ENCODE data around the gene AGPAT3. TPM values are rescaled to one million over a fixed set of nuclear protein-coding genes. Genes with fewer than 3 reads are reported as not detected.

AGPAT3 gene
- total RNA-seq, 1 experiment from 2014 or later: 45.1 TPM

DNA sequence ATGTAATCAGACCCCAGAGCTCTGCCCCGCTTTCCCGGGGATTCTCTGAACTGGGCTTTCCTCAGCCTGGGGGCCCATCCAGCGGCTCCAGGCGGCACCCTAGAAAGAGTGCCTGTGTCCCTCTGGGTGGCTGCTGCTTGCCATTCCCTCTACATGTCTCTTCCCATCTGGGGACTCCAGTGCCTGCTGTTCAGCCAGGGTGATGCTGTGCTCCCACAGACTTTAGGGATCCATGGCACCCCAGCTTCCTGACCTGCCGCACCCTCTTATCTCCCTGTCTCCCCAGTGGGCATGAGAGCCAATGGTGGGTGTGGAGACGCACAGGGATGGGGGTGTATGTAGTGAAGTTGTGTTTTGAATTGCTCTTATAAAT is 163.2 kb downstream of the AGPAT3 start:
- no peak overlapping the region for H3K4me3 ChIP-seq
- no peaks in the 10 kb centered on the region for H3K9me3 ChIP-seq
- DNase-seq: no peak
- no peaks in the 10 kb centered on the region for H3K27me3 ChIP-seq
- H3K36me3 ChIP-seq: peaks cover 6% of the 10 kb centered on the region

DNA sequence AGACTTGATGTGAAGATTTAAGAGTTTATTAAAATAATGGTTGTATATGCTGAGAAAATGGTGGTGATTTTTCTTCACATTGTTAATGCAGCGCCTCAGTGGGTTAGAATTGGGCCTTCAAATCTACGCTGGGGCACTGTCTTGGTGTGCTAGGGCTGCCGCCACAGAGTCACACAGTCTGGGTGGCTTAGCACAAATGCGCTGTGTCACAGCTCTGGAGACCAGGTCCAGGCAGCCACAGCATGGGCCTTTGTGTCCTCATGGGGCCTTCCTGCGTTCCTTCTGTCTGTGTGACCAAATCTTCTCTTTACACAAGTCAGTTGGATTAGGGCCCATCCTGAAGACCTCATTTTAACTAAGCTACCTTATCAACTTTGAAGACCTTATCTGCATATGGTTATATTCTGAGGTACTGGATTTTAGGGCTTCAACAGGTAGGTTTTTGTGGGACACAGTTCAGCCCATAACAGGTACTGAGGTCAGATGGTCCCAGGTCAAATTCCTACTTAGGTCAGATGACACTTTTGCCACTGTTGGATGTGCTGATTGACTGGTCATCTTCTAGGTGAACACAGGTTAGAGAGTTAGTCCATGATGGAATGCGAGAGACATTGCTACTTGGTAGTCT is 164.6 kb downstream of the AGPAT3 start:
- peaks cover 12% of the 10 kb centered on the region for H3K36me3 ChIP-seq
- H3K27me3 ChIP-seq: no peaks in the 10 kb centered on the region
- H3K9me3 ChIP-seq: no peaks in the 10 kb centered on the region
- DNase-seq: no peak
- no peak overlapping the region for H3K4me3 ChIP-seq

DNA sequence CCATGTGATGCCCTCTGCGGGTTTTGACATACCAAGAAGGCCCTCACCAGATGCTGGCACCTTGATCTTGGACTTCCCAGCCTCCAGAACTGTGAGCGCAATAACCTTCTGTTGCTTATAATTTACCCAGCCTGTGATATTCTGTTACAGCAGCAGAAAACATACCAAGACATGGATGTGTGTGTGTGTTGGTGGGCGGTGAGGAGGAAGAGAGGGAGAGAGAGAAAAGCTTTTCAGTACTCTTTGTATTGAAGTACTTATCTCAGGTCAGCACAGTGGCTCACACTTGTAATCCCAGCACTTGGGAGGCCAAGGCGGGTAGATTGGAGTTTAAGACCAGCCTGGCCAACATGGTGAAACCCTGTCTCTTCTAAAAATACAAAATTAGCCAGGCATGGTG is 170.2 kb downstream of the AGPAT3 start:
- no peak overlapping the region for H3K4me3 ChIP-seq
- DNase-seq: no peak
- H3K9me3 ChIP-seq: no peaks in the 10 kb centered on the region
- peaks cover 42% of the 10 kb centered on the region for H3K36me3 ChIP-seq
- H3K27me3 ChIP-seq: no peaks in the 10 kb centered on the region

Other genes starting within 250 kb of the AGPAT3 start
- 2.4 and 6.4 TPM in 2 replicates for gene HSF2BP, start 205.7 kb upstream of the AGPAT3 start, total RNA-seq (2014; rRNA removed; shearing (Covaris generic); ENCODE audit: low replicate concordance)
- 17.9 and 23.0 TPM in 2 replicates for gene RRP1B, start 205.7 kb upstream of the AGPAT3 start, total RNA-seq (2014; rRNA removed; shearing (Covaris generic); ENCODE audit: low replicate concordance)
- gene PDXK, start 146.1 kb upstream of the AGPAT3 start, total RNA-seq (2014; rRNA removed; shearing (Covaris generic); ENCODE audit: low replicate concordance): 49.1 and 119 TPM in 2 replicates
- gene CSTB, start 88.9 kb upstream of the AGPAT3 start, total RNA-seq (2014; rRNA removed; shearing (Covaris generic); ENCODE audit: low replicate concordance): 5.5 and 11.1 TPM in 2 replicates
- 72.4 and 109 TPM in 2 replicates for gene RRP1, start 75.6 kb upstream of the AGPAT3 start, total RNA-seq (2014; rRNA removed; shearing (Covaris generic); ENCODE audit: low replicate concordance)
- gene TRAPPC10, start 147.1 kb downstream of the AGPAT3 start, total RNA-seq (2014; rRNA removed; shearing (Covaris generic); ENCODE audit: low replicate concordance): 18.3 and 33.7 TPM in 2 replicates
- 45.2 and 51.7 TPM in 2 replicates for gene PWP2, start 242.2 kb downstream of the AGPAT3 start, total RNA-seq (2014; rRNA removed; shearing (Covaris generic); ENCODE audit: low replicate concordance)

All from MG63 (cell line).